Hematopoietic multipotent progenitor cell treated with erythropoietin and hydrocortisone succinate and interleukin-3 and kit ligand, for 6 days (in vitro differentiated cells): ENCODE results near the gene MTHFD1L.

Source experiments
- DNase-seq: peaks from one replicate; pipeline ENCODE4 v3.0.0-alpha.2; 2015

MTHFD1L gene

DNA sequence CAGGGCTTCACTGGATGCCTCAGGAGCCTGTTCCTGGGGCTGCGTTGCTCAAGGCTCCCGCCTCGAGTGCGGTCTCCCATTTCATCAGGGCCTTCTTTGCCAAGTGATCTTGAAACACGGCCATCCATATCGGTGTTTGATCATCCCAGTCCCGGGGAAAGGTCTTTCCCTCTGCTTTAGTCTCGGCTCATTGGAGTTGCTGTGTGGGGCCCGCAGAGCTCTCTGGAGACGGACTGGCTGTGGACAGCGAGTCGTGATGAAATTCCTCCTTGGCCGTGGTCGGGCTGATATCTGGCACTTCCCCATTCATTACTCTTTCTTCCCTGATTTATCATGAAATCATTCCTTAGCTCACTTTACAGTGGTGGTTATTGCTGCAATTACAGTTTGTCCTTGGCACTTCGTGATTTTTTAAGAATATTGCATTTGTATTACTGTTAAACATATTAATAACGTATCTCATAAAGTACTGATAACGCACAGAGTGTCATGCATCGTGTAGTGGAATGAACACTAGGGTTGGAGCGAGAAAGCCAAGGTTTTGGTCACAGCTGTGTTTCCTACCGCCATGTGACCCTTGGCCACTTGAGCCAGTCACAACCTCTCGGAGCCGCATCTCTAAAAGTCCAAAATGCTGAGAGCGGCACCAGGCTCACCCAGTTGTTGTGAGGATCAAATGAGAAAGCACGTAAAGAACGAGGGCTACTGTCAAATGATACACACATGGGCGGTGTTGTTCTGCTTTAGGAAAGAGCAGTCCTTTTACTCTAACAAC is 71.8 kb downstream of the MTHFD1L start:
- no peak for DNase-seq

DNA sequence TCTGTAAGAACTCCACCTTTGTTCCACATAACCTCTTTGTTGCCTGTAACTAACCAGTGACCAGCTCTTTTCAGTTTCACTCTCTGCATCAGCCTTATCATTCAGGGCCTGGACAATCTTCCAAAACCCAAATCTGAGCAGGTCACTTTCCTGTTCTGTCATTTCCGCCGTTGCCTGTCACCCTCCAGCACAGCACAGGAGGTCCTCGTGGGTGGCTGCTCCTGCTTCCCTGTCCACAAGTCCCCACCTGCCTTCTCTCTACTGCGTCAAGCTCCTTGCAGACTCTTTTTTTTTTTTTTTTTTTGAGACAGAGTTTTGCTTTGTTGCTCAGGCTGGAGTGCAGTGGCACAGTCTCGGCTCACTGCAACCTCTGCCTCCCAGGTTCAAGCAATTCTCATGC is 73.9 kb downstream of the MTHFD1L start:
- DNase-seq, result no peak

DNA sequence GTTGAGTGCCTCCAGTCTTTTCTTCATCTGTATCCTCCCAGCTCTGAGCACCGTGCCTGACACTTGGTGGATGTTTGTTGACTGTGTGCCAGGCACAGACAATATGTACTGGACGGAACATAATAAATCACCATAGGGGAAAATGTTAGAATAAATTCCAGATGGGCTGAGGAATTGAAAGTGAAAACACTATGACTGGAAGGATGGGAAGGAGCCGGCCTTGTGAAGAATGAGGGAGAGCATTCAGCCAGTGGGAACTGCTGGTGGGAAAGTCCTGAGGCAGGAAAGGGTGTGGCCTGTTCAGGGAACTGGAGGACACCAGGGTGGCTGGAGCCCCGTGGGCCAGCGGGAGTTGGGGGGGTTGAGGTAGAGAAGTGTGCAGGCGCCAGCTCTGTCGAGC is 75.4 kb downstream of the MTHFD1L start:
- no peak for DNase-seq

DNA sequence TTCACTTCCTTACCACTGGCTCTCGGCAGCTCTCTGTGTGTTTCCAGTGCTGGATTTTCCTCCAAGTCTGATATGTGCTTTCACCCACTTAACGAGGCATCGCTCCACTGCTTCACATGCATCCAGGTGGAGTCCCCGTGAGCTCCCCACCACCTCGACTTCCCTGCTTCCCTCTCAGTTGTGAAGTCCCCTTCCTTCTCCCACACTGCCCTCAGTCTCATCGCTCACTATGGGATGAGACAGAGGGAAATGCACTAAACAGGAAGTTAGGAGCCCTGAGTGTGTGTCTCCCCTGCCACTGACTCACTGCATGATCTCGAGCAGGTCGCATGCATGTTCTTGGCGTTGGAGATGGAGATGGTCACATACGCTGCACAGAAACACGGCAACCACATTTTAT is 84.0 kb downstream of the MTHFD1L start:
- DNase-seq, result no peak

DNA sequence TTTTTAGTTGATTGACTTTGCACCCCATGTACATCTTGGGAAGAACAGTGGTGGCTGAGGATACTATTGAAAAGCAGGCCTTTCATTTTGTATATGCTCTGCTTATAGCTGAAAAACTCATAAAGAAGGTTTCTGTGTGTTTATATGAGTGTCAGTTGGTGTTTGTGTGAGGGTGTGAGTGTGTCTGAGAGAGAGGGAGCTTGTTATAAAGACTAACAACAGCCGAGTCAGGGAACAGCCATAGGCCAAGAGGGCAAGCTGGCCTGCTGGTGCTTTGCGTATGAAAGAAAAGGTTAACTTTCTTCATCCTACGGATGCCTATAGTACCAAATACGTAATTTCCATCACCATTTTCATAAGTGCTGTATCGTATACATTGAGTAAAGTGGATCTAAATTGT is 88.3 kb downstream of the MTHFD1L start:
- no peak for DNase-seq

DNA sequence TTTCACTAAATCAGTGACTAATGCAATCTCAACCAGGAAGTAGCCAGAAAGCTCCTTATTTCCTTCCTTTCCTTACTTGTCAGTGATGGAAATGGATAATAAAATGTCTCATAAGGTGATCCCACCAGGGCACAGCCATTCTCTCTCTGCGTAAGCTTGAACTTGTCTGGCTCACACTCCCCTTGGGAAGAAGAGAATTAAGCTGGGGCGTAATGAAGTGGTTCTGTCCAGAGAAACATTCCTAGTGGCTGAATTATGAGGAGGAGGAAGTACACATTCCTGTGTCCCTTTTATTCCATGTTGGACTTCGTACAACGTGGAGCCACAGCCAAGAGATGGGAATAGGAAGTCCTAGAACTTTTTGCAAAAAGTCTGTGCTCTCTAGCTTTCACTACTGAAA is 93.7 kb downstream of the MTHFD1L start:
- no peak for DNase-seq

DNA sequence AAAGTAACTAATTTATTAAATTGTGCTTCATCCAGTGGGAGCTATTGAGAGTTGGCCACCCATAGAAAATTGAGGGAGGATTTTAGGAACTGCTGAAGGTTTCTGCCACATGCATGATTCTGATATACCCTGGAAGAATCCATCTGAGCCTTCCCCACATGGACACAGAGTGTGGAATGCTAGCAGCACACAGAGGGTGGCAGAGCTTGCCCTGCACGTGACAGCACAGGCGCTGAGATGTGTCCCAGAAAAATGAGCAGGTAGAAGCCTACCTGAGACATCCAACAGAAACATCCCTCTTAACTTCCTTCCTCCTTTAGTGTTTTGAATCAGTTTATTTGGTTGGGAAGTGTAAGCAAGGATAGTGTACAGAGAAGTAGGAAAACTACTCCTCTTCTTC is 96.9 kb downstream of the MTHFD1L start:
- DNase-seq, result no peak

DNA sequence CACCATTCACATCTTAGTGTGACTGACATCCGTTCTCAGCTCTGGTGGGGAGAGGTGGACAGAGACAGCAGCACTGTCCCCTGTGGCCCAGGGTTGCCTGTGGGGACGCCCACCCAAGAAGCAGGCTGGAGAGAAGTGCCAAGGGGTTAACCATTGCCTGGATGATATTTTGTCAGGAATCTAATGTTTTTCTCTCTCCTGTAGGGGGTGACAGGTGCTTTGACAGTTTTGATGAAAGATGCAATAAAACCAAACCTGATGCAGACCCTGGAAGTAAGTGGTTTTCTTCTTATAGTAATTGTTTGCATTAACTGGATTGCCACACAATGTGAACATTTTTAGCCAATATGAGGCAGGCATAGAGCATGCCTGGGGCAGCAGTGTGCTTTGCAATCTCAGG is 99.3 kb downstream of the MTHFD1L start:
- no peak for DNase-seq

DNA sequence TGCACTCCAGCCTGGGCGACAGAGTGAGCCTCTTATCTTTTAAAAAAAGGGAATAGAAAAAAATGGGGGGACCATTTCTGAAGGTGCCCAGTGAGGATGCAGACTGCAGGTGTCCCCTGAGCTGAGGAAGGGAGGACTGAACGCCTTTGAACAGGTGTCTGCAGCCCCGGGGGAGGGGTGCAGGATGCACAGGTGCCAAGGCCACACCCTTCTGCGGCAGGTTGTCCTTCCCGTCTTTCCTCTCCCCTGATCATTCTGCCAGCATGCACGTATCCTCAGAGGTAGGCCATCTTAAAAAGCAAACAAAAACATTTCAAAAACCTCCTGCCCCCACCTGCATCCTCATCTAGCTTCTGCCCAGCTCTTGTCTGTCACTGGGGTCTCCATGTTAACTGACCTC is 101.3 kb downstream of the MTHFD1L start:
- DNase-seq, result no peak

DNA sequence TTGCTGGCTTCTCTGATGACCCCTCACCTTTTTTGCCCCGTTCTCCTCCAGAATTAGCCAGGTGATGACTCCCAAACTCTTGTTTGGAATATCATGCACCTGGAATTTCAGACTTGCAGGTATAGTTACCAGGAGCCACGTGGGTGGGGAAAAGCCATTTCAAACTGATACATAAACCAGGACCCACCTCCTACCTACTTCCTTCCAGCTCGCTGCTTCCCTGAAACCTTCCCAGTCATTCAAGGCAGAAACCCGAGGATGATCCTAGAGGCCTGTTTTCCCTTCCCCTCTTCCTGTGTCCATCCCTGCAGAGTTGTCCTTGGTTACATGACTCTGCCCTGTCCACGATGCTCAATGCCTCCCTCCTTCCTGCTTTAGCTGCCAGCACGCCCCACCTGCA is 101.9 kb downstream of the MTHFD1L start:
- DNase-seq, result no peak

DNA sequence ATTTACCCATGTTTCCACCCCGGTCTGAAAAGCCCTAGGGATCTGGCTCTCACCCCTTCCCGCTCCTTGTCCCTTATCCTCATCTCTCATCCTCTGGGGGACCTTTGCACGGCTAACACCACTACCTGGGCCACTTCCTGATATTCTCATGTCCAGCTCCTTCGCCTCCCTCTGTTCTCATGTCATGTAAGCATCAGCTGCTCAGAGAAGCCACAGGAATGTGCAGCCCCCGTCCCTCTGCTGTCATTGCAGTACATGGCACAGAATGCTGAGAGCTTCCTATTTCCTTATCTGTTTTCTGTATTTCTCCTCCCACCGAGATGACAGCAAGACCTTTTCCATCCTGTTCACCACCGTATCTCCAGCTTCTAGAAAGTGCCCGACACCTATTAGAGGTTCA is 102.4 kb downstream of the MTHFD1L start:
- DNase-seq, result no peak

DNA sequence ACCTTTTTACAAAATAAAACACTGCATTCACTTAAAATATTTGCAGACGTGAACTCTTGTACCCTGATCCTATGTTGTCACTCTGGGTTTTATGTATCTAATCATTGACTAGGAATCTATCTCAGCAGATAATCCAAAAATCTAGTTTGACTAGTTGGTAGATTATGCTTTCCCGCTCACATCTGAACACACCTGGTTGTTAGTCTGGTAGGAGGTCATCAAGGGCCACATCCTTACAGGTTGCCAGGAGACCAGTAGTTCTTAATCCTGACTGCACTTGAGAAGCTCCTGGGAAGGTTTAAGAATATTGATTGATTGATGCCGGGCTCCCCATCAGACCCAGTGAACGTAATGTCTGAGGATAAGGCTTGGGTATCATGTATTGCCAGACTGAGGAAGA is 104.4 kb downstream of the MTHFD1L start:
- no peak for DNase-seq

DNA sequence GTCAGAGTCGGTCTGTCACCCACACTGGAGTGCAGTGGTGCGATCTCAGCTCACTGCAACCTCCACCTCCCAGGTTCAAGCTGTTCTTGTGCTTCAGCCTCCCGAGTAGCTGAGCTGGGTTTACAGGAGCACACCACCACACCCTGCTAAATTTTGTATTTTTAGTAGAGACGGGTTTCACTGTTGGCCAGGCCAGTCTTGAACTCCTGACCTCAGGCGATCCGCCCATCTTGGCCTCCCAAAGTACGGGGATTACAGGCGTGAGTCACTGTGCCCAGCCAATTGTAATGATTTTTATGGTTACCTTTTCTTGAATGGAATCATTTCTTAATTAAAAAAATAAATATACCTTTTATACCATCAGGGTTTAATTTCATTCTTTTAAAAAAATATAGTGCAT is 105.7 kb downstream of the MTHFD1L start:
- no peak for DNase-seq

DNA sequence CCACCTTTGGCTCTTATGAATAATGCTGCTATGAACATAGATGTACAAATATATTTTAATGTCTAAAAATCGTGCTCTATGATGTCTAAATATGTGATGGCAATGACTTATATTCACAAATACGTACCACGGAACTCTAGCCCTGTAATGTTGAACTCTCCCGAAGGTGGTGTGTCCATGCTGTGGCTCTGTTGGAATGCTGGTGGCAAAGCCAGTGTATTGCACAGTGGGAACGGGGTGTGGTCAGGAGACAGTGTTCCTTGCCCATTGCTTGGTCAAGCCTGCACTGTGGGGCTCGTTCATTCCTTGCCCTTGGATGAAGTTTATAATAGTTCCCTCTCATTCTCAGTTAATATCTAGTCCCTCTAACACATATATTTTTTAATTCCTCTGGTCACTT is 109.6 kb downstream of the MTHFD1L start:
- DNase-seq, result no peak

DNA sequence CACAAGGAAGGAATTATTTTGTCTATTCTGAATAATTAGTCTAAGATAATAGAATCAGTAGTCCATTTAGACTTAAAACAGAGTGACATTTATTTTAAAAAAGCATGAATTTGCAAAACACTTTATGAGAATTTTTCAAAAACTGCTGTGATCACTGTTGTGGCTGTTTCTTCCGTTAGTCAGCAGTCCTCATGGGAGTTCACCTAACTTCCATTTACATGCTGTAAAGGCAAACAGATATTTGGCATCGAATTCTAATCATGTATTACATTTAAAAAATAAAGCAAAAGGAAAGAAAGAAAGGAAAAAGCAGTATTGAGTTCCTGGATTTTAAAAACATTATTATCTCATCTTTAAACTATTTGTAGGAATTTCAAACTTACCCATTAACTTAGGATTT is 111.8 kb downstream of the MTHFD1L start:
- DNase-seq, result no peak

DNA sequence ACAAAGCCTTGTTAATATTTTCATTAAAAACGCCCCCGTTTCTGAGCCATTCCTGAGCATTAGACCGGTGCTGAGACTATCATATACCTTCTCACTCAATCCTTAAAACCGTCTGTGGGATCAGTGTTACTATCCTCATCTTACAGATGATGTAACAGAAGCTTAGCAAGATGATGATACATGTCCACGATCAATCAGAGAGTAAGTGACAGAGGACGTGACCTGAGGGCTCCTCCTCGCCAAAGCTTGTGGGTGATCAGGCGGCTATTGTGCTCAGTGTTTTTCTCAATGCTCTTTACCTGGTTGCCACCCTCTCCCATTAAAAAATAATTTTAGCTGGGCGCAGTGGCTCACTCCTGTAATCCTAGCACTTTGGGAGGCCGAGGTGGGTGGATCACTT is 113.1 kb downstream of the MTHFD1L start:
- no peak for DNase-seq

DNA sequence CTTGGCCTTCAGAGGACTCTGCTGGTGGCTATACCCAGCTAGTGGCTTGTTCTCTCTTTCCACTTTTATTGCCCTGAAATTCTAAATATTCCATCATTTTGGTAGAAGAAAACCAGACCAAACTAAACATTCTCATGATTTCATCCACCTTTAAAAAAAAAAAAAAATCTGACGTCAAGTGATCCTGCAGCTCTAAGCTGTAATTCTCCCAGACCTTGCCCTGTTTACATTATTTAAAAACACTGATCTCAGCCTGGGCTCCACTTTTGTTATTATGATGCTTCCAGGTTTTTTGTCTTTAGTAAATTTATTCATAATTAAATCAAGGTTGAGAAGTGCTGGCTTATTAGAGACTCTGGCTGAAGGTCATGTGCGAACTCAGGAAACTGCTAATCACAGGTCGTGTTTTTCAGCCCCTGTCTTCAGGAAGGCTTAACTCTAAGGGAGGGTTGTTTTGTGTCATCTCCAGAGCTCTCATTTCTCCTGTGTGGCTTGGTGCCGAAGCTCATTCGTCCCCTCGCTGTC is 114.4 kb downstream of the MTHFD1L start:
- no peak for DNase-seq

DNA sequence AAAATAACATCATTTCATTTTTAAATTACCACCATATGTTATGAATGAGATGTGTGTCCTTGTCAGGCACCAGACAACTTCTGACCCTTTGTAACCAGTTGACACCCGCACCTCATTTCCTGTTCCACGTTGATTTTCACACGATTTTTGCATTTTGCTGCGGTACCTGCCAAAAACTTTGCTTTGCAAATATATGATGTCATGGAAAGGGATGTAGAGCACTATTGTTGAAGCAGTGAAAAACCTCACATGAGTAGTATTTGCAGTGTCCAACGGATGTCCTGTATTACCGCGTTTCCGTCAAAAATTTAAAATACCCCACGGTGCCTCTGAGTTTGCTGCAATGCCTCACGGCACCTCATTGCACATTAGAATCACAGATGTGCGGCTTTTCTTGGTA is 115.6 kb downstream of the MTHFD1L start:
- no peak for DNase-seq

DNA sequence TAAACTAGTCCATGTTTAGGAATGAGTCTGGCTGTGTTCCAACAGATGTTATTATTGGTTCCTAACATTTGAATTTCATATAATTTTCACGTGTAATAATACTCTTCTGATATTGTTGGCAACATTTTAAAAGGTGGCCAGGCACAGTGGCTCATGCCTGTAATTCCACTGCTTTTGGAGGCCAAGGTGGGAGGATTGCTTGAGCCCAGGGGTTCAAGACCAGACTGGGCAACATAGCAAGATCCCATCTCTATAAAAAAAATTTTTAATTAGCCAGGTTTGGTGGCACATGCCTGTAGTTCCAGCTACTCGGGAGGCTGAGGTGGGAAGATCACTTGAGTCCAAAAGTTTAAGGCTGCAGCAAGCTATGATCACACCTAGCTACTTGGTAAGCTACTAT is 116.2 kb downstream of the MTHFD1L start:
- DNase-seq, result no peak

DNA sequence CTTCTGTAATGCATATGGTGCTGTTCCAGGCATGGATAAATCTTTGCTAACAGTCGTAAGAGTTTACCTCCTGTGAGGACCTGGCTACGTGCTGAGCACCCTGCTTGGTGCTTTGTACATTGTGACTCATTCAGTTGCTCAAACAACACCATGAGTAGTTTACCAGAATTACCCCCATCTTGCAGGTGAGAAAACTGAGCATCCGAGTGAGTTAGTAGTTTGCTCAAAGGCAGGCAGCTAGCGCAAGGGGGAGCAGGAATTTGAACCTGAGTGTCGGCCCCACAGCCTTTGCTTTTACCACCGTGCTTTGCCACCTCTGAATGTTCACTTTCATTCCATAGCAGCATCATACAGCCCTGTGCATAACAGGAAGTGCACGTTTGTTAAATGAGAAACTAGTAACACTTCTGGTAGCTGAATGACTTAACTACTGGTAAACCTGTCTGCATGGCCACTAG is 121.9 kb downstream of the MTHFD1L start:
- no peak for DNase-seq

DNA sequence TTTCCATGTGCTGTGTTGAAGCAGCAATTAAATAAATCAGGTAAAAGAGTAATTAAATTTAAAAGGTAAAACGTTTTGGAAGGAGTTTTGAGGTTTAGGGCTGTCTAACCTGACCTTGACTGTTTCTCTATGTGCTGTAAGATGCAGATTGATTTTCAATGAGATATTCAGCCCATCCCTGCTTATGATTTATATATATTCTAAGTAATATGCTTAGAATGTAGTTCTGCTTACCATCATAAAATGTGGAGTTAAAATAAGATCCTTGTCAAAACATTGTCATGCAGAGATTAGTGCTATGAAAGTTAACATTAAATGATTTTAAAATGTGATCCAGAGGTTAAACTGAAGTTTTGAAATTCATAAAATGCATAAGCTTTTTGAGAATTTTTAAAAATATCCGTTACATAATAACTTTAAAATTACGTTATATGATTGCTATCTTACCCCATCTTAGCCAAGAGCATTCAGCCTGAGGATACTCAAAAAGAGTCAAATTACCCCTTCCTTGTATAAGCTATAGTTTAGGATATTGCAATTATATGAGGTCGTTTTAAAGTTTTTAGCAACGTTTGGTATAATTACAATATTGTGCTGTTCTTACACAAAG is 122.5 kb downstream of the MTHFD1L start:
- no peak for DNase-seq

DNA sequence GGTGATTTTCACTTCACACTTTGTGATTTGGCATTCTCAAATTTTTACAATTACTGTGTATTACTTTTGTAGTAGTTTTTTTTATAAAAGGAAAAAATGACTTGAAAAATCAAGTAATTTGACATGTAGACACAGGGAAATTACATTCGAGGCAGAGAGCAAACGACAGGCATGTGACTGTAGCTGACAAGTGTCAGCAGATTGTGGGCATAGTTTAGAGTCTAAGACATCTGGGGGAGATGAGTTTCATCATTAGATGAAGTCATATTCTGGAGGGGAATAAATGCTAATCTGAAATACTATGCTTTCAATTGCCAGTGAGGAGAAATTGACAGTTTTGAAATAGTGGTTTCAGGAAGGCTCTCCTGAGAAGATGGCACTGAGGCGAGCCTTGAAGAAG is 126.0 kb downstream of the MTHFD1L start:
- no peak for DNase-seq

DNA sequence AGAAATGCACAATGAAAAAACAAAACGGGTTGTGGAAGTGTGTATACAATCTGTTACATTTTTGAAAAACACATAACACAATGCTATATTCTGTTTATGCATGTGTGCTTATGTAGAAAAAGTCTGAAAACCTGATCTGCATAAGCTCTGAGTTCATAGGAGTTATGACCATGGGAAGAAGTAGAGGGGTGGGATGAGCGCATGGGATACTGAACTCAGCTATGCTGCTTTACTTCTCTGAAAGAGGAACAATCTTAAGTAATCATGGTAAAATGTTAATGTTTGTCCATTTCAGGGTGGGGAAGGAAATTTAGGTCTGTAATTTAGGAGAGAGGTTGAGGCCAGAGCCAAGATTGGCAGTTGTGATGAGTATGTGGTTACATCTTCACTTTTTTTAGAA is 126.8 kb downstream of the MTHFD1L start:
- no peak for DNase-seq

DNA sequence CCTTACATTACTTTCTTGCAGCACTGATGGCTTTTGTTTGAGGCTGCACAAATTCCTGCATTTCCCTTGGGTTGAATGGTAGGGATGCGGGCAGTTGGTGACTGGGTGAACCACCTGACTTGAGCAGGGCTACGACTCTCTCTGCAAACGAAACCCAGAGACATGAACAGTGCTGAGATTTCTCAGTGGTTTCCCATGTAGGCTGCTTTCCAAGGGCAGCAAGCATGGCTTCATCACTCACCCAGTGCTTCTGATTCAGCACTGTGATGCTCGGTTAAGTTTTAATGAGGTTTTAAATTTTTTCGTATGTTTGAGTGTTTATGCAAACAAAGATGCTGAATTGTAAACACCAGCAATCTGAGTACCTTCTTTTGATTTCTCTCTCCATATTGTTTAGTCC is 127.2 kb downstream of the MTHFD1L start:
- no peak for DNase-seq

DNA sequence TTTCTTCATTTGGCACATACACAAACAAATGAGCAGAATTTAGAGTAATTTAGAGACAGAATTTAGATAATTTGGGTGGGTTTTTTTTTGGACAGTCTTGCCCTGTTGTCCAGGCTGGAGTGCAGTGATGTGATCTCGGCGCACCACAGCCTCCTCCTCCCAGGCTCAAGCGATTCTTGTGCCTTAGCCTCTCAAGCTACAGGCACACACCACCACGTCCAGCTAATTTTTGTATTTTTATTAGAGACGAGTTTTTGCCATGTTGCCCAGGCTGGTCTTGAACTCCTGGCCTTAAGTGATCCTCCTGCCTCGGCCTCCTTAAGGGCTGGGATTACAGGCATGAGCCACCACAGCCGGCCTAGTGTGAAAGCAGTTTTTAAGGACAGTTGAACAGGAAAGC is 127.8 kb downstream of the MTHFD1L start:
- no peak for DNase-seq
